ENCODE data around the gene RNLS.

Gene RNLS

DNA sequence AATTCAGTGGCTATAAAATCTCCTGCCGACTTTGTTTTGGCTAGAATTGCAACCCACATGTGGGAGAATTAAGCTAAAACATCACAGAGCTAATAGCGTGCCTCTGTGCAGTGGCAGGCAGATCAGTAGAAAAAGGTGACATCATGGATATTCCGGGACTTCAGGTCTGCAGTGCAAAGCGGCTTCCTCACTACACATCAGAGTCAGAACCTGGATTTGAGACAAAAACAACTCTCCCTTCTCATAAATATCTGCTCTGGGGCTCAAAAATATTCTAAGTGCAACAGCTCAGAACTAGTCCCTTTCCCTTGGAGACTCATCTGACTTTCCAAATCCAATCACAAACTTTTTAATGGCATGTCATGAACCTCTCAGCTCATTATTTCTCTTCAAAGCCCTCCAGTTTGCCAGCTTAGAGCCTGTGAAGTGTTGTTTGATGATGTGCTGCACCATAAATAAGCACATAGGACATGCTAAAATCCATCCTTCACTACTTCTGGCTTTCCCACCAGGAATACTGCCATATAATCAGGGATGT lies 337.1 kb downstream of the RNLS start:
- no peak for DNase-seq

DNA sequence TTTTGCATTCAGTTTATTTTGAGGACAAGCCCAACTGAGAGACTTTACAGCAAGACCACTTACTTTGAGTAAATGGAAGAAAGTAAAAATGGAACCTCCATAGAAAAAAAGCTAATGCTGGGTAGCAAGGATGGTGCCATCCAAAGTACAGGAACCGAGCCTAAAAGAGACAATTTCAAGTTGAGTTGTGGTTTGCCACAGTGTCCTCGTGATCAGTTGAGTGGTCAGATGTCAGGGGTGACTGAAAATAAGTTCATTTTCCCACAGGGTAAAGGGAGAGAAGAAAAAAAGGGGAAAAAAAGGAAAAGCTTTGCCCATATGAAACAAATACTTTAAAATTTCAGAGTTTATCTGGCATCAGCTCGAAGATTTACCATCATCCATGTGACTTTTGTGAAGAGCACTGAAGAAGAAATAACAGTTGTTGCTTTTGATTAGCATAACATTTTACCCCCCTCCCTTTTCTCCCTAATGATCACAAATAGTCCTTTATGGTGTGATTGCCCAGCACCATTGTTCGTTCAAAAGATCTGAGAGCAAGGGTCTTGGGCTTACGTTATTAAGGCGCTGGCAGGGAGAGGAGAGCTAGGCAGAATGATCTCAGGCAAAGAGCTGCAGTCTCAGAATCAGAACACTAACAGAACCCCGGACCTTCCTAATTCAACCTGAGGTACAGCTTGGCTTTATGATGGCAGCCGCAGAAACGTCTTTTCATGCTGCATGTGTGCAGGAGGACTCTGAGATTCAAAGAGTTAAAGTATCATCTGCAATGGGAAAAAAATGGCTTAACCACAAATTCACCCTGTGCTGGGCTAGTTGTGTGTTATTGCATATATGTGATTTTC lies 338.1 kb downstream of the RNLS start:
- DNase-seq: no peak

DNA sequence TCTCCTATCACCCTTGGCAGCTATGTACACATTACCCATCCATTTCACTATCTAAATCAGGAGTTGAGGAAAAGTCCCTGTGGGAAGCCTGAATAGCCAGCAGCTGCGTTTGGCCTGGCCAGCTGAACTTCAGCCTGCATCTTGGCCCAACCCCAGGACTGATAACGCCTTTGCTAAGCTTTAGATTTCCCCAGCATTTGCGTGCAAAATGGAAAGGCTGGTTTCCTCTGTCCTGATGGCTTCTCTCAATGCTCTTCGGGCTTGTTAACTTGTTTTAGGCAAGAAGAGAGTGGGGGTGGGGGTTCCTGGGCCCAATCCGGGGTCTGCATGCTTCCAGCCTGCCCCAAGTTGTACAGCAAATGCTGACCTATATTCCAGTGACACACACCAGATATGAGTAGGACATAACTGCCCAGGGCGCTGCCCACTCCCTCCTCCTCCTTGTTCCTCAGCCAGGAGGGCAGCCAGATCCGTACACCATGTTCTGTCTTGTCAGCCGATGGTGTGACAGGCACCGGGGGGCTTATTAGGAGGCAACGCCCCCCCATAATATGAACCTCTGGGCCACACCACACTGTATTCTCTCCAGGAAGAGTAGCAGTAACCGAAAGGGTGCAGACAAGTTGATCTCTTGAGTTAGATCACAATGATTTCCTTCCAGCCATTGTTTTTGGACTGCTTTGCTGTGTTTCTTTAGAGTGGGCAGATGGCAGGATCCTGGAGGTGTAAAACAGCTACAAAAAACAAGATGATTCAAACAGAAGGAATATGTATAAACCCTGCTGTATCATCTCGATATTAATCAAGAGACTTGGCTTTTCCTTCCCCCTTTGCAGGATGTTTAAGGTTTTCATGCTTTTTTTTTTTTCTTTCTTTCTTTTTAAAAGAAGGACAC lies 339.0 kb downstream of the RNLS start:
- no peak for DNase-seq

DNA sequence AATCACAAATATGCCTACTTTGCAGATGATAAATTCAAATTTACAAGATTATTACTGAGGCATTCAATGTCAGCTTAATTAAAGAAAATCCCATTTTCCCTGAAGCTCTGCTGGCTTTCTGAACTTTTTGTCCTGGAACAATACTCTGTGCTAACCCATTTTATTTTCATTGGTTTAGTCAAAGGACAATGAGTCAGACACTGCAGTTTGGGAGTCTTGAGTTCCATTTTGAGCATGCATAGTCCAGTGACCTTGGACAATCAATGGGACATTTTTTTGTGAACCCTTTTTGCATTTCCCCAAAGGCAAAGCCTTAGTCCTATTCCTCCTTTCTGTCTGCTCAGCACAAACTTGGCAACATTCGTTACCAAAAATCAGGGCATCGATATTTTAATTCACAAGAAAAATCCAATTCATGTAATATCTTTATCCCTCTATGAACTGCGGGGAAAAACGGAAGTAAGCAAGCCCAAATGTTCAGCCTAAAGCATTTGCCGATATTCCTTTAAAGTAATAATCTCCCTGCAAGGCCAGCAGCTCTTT lies 339.8 kb downstream of the RNLS start:
- no peak for DNase-seq

DNA sequence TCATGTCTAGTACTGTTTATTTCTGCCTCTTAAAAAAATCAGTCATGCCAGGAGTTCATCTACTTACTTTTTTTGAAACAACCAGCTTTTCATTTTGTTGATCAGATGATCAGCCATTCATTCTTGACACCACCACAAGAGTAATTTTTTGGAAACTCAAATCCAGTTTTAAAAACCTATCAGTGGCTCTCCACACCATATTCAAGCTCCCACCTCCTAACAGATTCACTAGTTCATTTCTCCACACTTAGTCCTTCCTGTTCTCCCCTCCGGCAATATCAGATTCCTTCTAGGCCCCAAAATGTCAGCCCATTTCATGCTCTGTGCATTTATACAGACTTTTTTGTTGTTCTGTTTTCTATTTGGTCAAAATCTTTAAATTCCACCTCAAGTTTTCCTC lies 341.6 kb downstream of the RNLS start:
- DNase-seq: no peak

DNA sequence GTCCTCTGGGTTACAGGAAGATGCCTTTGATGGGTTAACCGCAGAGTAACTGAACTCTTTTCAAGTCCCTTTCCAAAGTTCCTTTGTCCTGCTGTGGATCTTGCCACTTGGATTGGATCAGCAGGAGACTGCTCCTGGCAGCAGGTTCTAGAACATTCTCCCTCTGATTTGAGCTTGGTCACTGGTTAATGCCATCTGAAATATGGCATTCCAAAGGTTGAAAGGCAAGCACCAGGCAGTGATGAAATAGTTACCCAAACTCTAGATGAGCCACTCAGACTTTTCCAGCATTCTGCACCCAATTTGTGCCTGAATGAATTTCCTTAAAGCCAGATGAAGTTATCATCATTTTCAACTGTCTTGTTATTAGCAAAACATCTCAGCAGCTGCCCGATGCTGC lies 343.9 kb downstream of the RNLS start:
- DNase-seq: no peak

DNA sequence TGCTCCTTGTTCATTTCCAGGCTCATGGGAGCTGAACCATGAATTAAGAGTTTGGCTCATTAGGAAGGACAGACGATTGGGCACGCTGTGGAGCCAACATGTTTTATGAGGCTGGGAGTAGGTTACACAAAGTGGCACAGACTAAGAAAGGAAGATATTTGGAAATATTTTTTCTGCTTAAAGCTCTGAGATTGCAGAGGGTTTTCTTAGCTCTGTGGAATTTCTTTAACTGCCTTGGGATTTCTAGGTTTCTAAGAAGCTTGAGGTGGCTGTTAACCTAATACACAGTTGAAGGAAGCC lies 344.6 kb downstream of the RNLS start:
- no peak for DNase-seq

DNA sequence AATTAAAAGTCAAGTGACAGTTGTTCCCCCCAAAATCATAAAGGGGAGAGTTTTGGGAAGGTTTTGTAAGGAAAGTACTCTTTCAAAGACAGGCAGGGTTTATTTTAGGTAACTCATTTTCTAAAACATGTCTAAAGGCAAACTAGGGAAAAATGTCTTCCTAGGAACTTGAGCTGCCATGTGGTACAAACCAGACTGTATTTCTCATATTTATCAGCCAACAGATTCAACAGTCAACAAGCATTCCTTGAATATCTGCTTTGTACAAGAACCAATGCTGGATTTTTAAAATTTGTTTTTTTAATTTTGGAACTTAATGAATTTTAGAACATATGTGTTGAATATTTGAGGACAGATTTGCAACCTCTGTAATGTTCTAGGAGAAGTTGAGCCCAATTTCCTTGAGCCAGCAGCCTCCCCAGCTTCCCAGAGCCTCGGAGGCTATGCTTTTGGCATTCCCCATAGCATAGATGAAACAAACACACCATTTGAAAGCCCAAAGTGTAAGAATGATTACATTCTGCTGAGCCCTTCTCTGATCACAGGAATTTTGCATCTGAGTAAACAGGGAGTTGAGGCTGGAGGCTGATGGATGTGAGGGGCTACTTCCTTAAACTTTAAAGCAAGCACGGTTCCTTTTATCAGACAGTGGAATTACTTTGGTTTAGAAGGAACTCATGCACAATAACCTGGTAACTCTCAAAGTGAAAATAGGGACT lies 345.1 kb downstream of the RNLS start:
- no peak for DNase-seq

DNA sequence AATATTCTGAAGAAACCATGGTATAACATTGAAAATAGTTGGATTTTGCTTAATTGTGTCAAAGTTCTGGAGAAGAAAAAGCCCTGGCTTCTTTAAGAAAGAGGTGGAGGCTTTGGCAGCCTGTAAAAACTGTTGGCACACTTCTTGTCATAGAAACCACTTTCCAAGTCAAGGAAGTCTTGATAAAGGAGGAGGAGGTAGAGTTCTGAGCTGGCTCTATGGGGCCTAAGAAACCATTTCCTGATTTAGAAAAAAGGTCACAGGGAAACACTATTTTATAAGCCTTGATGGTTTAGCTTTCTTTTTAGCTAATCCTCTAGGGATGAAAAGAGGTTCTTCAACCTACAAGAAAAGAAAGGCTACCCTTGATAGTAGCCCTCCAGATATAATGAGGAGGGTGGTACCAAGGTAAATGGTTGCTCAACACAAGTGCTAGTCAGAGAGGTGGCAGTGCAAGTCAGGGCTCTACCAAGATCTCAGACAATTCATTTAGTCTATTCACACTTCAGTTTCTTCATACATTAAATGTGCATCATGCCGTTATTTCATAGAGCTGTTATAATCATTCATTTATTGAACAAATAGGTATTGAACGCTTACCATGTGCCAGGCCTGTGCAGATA lies 346.9 kb downstream of the RNLS start:
- no peak for DNase-seq

DNA sequence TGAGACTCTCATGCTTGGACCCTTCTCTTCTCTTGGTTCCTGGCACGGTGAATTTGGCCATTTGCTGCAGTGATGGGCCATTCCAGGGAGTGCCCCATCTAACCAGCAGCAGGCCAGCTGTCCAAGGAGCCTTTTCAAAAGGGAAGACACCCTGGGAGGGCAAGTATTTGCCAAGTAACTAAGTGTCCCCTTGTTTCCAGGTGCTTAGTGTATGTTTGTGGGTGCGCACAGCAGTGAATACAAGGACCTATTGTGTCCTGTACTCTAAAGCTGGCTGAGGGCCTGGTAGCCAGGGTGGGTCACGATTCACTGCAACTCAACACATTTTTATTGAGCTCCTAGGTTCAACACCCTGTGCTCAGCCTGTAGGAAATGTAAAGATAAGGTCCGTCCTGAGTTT lies 348.8 kb downstream of the RNLS start:
- DNase-seq: no peak

DNA sequence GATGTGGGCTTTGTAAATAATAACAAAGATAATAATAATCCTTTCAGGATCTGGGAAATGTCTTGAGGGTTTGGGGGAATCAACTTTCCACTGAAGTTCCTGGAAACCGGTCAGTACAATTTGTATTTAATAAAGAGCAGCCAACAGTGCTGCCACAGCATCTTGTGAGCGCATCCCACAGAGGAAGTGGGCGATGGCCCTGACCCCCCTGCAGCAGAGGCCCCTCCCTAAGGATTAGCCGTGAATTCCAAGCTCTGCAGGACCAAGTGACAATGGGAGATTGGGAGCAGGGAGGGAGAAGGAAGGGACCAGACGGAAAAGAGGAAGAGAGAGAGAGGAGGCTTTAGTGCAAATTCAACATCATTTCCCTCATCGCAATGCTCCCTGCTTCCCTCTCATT lies 349.2 kb downstream of the RNLS start:
- DNase-seq: no peak

DNA sequence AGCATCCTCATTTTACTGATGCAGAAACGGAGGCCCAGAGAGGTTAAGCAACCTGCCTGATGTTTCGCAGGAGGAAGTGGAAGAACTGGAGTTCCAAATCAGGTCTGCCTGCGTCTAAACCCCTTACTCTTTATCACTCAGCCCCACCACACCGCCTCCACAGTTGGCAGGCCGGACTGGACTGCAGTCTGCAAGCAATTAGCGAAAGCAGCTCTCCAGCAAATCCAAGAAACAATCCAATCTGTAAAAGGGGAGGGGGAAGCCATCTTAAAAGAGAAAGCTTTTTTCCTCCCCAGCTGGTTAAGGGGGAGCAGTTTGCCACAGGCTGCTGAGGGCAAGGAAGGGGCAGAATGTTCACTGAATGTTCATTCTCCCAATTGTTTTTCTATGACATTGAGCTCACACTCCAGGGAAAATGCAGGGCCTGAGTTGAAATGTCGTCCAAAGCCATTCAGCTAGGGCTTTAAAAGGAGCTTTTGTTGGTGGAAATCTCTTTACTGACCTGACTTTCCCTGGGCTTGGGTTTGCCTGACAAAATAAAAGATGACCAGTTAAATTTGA lies 350.1 kb downstream of the RNLS start:
- no peak for DNase-seq

DNA sequence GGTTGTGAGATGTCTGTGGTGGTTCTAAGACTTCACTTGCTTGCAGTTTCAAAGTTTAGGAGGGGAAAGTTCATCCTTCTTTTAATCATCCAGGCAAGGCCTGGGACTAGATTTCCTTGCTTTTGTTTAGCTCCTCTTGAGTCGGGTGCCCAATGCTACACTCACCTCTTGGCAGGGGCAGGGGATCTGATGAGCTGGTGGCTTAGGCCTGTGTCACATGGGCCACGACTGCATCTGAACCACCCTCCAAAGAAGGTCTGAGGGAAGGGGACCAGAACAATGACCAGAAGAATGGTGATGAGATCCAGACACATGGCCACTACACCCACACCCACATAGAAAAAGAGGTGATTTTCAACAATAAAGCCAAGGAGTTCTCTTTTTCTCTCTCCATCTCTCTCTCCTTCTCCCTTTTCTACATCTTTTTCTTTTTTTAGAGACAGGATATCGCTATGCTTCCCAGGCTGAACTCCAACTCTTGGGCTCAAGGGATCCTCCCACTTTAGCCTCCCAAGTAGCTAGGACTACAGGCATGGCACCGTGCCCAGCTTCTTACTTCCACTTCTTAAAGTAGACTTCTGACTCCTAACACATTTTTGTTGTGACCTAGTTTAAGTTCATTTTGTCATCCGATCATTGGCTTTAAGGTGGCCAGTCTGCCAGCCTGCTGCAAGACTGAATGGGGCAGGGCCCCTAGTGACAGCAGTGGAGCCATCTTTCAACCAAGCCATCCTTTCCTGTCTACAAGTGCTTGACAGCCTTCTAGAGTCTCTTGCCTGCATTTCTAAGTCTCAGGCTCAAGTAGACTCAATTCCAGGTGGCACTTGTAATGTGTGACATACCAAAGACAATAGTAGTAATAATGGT lies 350.9 kb downstream of the RNLS start:
- DNase-seq: no peak

DNA sequence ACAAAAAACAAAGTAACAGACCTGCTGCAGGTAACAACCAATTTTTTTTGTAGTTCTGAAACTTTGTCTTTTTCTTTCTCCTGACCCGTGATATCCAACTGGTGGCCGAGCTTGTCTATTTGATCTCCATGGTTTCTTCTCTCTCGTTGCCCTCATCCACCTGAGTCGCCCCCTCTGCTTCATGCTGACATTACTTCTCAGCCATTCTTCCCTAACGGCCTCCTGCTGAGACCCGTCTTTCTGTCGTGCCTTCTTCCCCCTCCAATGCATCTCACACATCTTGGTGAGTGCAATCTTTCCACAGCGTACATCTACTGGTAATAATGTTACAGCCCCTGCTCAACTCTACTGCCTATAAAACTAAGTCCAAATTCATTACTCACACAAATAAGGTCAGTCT lies 352.9 kb downstream of the RNLS start:
- no peak for DNase-seq

DNA sequence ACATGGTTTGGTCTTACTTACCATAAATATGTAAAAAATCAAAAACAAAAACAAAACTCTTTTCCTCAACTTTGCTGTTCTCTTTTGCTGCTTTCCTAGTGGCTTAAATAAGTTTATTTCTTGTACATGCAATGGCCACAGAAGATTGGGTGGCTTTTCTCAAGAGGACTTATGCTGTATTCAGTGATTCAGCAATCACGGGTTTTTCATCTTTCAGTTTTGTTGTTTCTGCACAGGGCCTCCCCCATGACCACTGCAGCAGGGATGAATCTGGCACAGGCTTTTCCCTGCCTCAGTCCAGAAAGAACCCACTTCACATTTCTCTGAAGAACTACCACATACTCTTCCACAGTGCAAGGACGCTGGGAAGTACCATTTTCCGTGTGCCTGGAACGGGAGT lies 355.0 kb downstream of the RNLS start:
- DNase-seq: no peak

DNA sequence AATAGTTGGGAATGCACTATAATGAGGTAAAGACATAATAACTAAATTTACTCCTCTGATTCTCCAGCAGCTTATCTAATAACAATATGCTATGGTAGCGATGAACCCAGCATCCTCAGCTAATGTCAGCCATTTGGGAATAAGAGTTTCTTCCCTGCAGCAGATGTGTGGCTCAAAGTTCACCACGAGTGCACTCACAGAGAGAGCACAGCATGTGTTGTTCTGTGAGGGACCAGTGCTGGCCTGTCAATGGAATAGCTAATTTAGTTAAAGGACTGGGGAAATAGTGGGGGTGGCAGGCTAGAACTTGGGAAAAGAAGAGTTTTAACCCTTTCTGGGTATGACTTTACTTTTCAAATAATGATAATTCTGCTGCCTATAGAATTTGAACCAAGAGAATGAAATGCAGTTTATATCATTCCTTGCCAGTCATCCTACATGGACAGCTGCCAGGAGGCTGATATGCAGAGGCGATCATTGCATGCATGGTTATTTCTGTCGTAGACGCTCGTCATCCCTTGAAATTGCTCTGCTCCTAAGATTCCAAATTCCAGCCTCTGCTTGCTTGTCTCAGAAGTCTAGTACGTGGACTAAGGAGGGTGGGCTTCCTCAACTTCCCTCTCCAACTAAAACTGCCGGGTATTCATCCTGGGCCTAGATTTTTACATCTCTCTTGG lies 355.6 kb downstream of the RNLS start:
- DNase-seq: no peak

DNA sequence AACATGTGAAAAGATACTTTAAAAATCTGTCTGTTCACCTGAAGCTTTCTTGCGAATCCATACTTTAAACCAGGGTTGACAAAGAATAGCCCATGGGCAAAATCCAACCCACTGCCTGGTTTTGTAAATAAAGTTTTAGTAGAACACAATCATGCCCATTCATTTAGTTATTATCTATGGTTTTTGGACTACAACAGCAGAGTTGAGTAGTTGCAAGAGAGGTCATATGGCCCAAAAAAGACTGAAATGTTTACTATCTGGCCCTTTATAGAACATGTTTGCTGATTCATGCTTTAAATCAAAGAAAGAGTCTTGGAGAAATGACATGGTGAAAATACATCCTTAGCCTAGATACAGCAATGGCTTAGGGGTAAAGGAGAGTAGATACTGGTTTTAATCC lies 356.2 kb downstream of the RNLS start:
- no peak for DNase-seq

DNA sequence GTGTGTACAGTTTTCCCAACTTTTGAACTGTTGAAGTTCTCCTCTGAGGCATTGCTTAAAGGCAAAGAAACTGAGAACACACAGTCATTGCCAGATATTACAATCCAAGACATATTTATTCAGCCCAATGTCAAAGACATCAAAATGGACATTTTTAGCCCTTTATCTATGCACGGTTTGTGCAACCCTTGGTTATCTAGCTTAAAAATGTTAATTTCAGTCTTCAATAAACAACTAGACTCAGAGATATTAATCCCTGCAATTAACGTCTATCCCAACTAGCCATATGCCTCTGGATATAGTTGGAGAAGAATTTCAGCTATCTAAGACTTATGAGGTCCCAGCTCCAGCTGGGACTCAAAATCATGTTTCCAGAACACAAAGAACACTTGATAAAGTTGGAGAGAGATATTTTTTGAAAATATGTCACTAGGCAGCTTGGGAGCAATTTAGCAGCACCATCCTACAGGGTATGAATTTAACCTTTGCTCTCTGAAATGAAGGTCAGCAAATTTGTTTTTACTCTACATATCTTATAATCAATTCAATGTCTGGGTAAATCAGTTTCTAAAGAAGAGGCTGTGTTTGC lies 357.0 kb downstream of the RNLS start:
- no peak for DNase-seq
